Panc1 (cell line): ENCODE results near the gene LOX. TPM values are rescaled to one million over a fixed set of nuclear protein-coding genes. Genes with fewer than 3 reads are reported as not detected.

Experiments used
- ATAC-seq: fragments of 200-7000 bp; cut with Tn5 transposase; 2 replicates; pipeline ENCODE4 v1.9.1; 2020; ENCODE audit warnings: mild to moderate bottlenecking, moderate library complexity
- BruUV-seq: library from RNA; stranded (reverse); fragments of 400-500 nt; replicated peaks from 2 replicates; lab custom pipeline; 2021; lab: Mats Ljungman, UMichigan
- CTCF ChIA-PET: fragments of 300-600 bp; sonication (Branson Sonifier 250); formaldehyde crosslinking; loops from one replicate; lab custom pipeline; 2022; ENCODE audit warnings: antibody characterized with exemption; lab: Charles Lee
- POLR2A ChIA-PET: fragments of 300-600 bp; sonication (Branson Sonifier 250); formaldehyde crosslinking; loops from one replicate; lab custom pipeline; 2022; ENCODE audit warnings: antibody characterized with exemption; lab: Charles Lee
- DNase-seq: peaks from one replicate; pipeline ENCODE4 v3.0.0-alpha.2; 2010; ENCODE audit warnings: low read depth, low spot score
- H3K27ac ChIP-seq: 2 replicates; pipeline ENCODE4 v1.5.1; 2011; ENCODE audit warnings: mild to moderate bottlenecking, low read length, inconsistent platforms
- H3K27me3 ChIP-seq: fragments of 200-500 bp; sonication (Bioruptor generic); 2 replicates; pipeline ENCODE4 v1.6.0; 2014; ENCODE audit warnings: low read length, inconsistent platforms; ENCODE audit not compliant: control insufficient read depth, insufficient read depth
- H3K36me3 ChIP-seq: fragments of 200-500 bp; sonication (Bioruptor generic); 2 replicates; pipeline ENCODE4 v1.5.1; 2014; ENCODE audit warnings: inconsistent platforms, mild to moderate bottlenecking, low read length, moderate library complexity; ENCODE audit not compliant: control insufficient read depth, insufficient read depth
- H3K4me1 ChIP-seq: 2 replicates; pipeline ENCODE4 v1.5.1; 2011; ENCODE audit warnings: inconsistent platforms, mild to moderate bottlenecking, low read length, moderate library complexity; ENCODE audit not compliant: control insufficient read depth, insufficient read depth
- H3K4me3 ChIP-seq, 2 experiments: 2 replicates each; pipeline ENCODE4 v1.5.1; 2011 to 2012; ENCODE audit warnings: low read depth in 2 of 2, low read length in 2 of 2, mild to moderate bottlenecking in 2 of 2, inconsistent platforms in 1 of 2, moderate library complexity in 1 of 2
- H3K9me3 ChIP-seq: fragments of 200-500 bp; sonication (Bioruptor generic); 2 replicates; pipeline ENCODE4 v1.5.1; 2014; ENCODE audit warnings: low read depth, mild to moderate bottlenecking, inconsistent platforms, low read length, moderate library complexity; ENCODE audit not compliant: control insufficient read depth, insufficient read depth
- POLR2AphosphoS5 ChIP-seq: IDR thresholded peaks from 2 replicates; pipeline ENCODE4 v1.6.1; 2012; ENCODE audit warnings: mild to moderate bottlenecking, low read depth, low read length, moderate library complexity
- SIN3A ChIP-seq: IDR thresholded peaks from 2 replicates; pipeline ENCODE4 v1.6.1; 2012; ENCODE audit warnings: low read depth, mild to moderate bottlenecking, low read length, moderate library complexity, borderline replicate concordance; ENCODE audit not compliant: insufficient read depth
- TCF7L2 ChIP-seq: IDR thresholded peaks from 2 replicates; pipeline ENCODE4 v1.6.1; 2011; ENCODE audit warnings: mild to moderate bottlenecking, low read depth, low read length, inconsistent platforms
- in situ Hi-C: cut with HindIII; loops from 2 replicates; pipeline ENCODE4 v1.10.0; 2016; ENCODE audit warnings: low sequenced_read_pairs, low pct_unique_long_range_greater_than_20kb
- intact Hi-C: fragments of 100-400 bp; cut with micrococcal nuclease; formaldehyde crosslinking; loops from one replicate; pipeline ENCODE4 v1.10.0; 2022; ENCODE audit not compliant: unreplicated experiment
- total RNA-seq: library from RNA; stranded (reverse); gene quantifications from one replicate; pipeline ENCODE4 v1.2.1, GENCODE V29; 2021; ENCODE audit not compliant: unreplicated experiment
- TF ChIP-seq, protein P1 (sequence below): fragments of 450-650 bp; IDR thresholded peaks from 2 replicates; pipeline ENCODE4 v1.5.1; 2017; ENCODE audit warnings: mild to moderate bottlenecking
- TF ChIP-seq, protein P2 (sequence below), 2 experiments: IDR thresholded peaks; 2 replicates each; pipeline ENCODE4 v1.6.1; 2011 to 2012; ENCODE audit warnings: low read depth in 2 of 2, control low read depth in 1 of 2, low read length in 1 of 2, mild to moderate bottlenecking in 1 of 2, moderate library complexity in 1 of 2; ENCODE audit not compliant: insufficient read depth in 1 of 2

Gene LOX
- total RNA-seq, 1 experiment from 2014 or later, result 0.62 TPM

DNA sequence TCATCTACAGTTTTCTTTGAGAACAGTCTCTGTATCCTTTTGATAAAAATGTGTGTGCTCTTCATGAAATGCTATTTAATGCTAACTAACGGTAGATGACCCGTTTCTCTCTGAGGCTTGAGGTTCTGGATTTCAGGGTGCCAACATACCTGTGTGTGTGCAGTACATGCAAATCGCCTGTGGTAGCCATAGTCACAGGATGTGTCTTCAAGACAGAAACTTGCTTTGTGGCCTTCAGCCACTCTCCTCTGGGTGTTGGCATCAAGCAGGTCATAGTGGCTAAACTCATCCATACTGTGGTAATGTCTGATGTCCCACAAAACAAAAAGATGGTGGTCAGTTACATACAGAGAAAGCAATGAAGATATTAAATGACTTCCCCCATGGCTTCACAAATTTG lies 4.2 kb downstream of the LOX start:
- H3K27ac ChIP-seq, result no peak overlapping the region
- peaks cover 3% of the 10 kb centered on the region; the same call in 1 of the 2 replicates for H3K4me1 ChIP-seq
- ATAC-seq (no peak), DNase-seq (no peak)
- TF ChIP-seq POLR2AphosphoS5 (no peak), SIN3A (no peak), TCF7L2 (no peak)
- TF ChIP-seq, protein P1, sequence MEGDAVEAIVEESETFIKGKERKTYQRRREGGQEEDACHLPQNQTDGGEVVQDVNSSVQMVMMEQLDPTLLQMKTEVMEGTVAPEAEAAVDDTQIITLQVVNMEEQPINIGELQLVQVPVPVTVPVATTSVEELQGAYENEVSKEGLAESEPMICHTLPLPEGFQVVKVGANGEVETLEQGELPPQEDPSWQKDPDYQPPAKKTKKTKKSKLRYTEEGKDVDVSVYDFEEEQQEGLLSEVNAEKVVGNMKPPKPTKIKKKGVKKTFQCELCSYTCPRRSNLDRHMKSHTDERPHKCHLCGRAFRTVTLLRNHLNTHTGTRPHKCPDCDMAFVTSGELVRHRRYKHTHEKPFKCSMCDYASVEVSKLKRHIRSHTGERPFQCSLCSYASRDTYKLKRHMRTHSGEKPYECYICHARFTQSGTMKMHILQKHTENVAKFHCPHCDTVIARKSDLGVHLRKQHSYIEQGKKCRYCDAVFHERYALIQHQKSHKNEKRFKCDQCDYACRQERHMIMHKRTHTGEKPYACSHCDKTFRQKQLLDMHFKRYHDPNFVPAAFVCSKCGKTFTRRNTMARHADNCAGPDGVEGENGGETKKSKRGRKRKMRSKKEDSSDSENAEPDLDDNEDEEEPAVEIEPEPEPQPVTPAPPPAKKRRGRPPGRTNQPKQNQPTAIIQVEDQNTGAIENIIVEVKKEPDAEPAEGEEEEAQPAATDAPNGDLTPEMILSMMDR, result no peak
- TF ChIP-seq, protein P2, sequence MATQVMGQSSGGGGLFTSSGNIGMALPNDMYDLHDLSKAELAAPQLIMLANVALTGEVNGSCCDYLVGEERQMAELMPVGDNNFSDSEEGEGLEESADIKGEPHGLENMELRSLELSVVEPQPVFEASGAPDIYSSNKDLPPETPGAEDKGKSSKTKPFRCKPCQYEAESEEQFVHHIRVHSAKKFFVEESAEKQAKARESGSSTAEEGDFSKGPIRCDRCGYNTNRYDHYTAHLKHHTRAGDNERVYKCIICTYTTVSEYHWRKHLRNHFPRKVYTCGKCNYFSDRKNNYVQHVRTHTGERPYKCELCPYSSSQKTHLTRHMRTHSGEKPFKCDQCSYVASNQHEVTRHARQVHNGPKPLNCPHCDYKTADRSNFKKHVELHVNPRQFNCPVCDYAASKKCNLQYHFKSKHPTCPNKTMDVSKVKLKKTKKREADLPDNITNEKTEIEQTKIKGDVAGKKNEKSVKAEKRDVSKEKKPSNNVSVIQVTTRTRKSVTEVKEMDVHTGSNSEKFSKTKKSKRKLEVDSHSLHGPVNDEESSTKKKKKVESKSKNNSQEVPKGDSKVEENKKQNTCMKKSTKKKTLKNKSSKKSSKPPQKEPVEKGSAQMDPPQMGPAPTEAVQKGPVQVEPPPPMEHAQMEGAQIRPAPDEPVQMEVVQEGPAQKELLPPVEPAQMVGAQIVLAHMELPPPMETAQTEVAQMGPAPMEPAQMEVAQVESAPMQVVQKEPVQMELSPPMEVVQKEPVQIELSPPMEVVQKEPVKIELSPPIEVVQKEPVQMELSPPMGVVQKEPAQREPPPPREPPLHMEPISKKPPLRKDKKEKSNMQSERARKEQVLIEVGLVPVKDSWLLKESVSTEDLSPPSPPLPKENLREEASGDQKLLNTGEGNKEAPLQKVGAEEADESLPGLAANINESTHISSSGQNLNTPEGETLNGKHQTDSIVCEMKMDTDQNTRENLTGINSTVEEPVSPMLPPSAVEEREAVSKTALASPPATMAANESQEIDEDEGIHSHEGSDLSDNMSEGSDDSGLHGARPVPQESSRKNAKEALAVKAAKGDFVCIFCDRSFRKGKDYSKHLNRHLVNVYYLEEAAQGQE (IDR thresholded peaks at IDR 0.05; ENCODE audit: insufficient read depth in 1 of 2, low read depth in 2 of 2, low read length in 1 of 2), result no peak
- CTCF ChIA-PET, result no interaction called here
- intact Hi-C loops, result no loop called here
- no peaks in the 10 kb centered on the region for H3K36me3 ChIP-seq
- no TSS peak for BruUV-seq
- in situ Hi-C loops, result no loop called here
- no peak overlapping the region for H3K4me3 ChIP-seq
- H3K9me3 ChIP-seq, result no peaks in the 10 kb centered on the region
- peaks cover 3% of the 10 kb centered on the region for H3K27me3 ChIP-seq
- POLR2A ChIA-PET, result no interaction called here

DNA sequence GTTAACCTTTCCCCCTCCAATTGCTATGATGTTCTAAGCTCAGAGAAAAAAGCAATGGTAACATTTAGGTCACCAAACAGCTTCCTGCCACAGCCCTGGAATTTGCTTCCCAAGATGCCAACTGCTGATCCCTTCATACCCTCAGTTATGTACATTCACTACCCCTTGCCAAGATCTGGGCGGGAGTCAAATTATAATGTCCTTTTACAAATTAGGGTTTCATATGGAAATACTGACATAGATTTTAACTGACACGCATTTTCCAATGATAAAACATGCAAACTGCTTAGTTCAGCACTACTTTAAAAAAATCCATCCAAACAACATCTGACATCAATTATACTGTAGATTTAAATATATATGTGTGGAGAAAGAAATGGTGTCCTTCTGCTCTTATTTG lies 5.0 kb downstream of the LOX start:
- no peak overlapping the region for H3K27ac ChIP-seq
- intact Hi-C loops, result no loop called here
- ATAC-seq (no peak), DNase-seq (no peak)
- no peaks in the 10 kb centered on the region; the same call in 1 of the 2 replicates for H3K27me3 ChIP-seq
- no peaks in the 10 kb centered on the region for H3K9me3 ChIP-seq
- ChIA-PET CTCF (no interaction called here), POLR2A (no interaction called here)
- in situ Hi-C loops, result no loop called here
- H3K4me3 ChIP-seq, result no peak overlapping the region
- no TSS peak for BruUV-seq
- no peaks in the 10 kb centered on the region for H3K36me3 ChIP-seq
- H3K4me1 ChIP-seq, result no peaks in the 10 kb centered on the region; the same call in 1 of the 2 replicates
- no peak for TF ChIP-seq TCF7L2
- TF ChIP-seq, protein P2 (IDR thresholded peaks at IDR 0.05; ENCODE audit: insufficient read depth in 1 of 2, low read depth in 2 of 2, low read length in 1 of 2), result no peak
- TF ChIP-seq, protein P1, result no peak
- no peak for TF ChIP-seq POLR2AphosphoS5
- no peak for TF ChIP-seq SIN3A
